K562 (cell line): Measurements from ENCODE around the gene CPEB1. TPM values are rescaled to one million over a fixed set of nuclear protein-coding genes. Genes with fewer than 3 reads are reported as not detected.

ENCODE experiments used
- MYC ChIP-seq, 2 experiments: fragments of 250-450 bp in 1 of 2; sonication (Bioruptor Pico) in 1 of 2; IDR thresholded peaks; 2 replicates each; pipeline versions ENCODE4 v1.5.1 to v1.6.1; 2012 to 2021; ENCODE audit warnings: low read depth in 2 of 2, borderline replicate concordance in 1 of 2, improper control_type of control experiment in 1 of 2, low read length in 1 of 2, mild to moderate bottlenecking in 1 of 2, moderate library complexity in 1 of 2
- NCOA2 ChIP-seq, 2 experiments: fragments of 450-650 bp; IDR thresholded peaks; 2 replicates each; pipeline ENCODE4 v1.6.1; 2018; ENCODE audit warnings: mild to moderate bottlenecking in 2 of 2, moderate library complexity in 1 of 2; ENCODE audit not compliant: partially characterized antibody in 2 of 2
- SMARCA4 ChIP-seq: fragments of 450-650 bp; IDR thresholded peaks from 2 replicates; pipeline ENCODE4 v1.6.1; 2016
- SMARCE1 ChIP-seq: fragments of 450-650 bp; IDR thresholded peaks from 2 replicates; pipeline ENCODE4 v1.7.1; 2016; ENCODE audit warnings: mild to moderate bottlenecking
- ZNF24 ChIP-seq: fragments of 450-650 bp; IDR thresholded peaks from 2 replicates; pipeline ENCODE4 v1.6.1; 2016
- ZNF318 ChIP-seq, 2 experiments: fragments of 450-650 bp; IDR thresholded peaks; 2 replicates each; pipeline ENCODE4 v1.6.1; 2016; ENCODE audit warnings: mild to moderate bottlenecking in 2 of 2, borderline replicate concordance in 1 of 2, low read depth in 1 of 2, moderate library complexity in 1 of 2
- polyA plus RNA-seq, 8 experiments: library from polyadenylated mRNA; depleted of rRNA in 4 of 8; stranded (reverse) in 5 of 8; unstranded in 3 of 8; fragments of >200 nt; fragmentation: Nextera tagmentation in 2 of 8; fragmentation: Illumina TruSeq in 1 of 8; extraction: Ambion mirVana in 2 of 8; extraction: Trizol in 1 of 8; gene quantifications; 2 replicates each; pipeline versions ENCODE4 v1.2.1 to v1.2.3, GENCODE V29; 2011 to 2014; ENCODE audit warnings: inconsistent platforms in 1 of 8, missing spikeins in 1 of 8
- total RNA-seq, 7 experiments: library from RNA; depleted of rRNA in 6 of 7; stranded (reverse); fragments of >200 nt in 6 of 7; fragmentation: Illumina TruSeq in 2 of 7; extraction: Trizol in 2 of 7; gene quantifications; 2 replicates each; pipeline versions ENCODE4 v1.2.1 to v1.2.3, GENCODE V29; 2011 to 2021; ENCODE audit warnings: low replicate concordance in 1 of 7
- TF ChIP-seq, protein P1 (sequence below): sonication (generic); formaldehyde crosslinking; IDR thresholded peaks from 2 replicates; pipeline ENCODE4 v1.8.1; 2023; ENCODE audit warnings: missing genetic modification reagents, mild to moderate bottlenecking, borderline replicate concordance

The CPEB1 gene
- total and polyA plus RNA-seq, 9 of the 15 experiments (the other 6 are each of a cell fraction or from before 2014, with no cell fraction given): 2.2 to 13.4 (median 9.7) TPM

GRCh38 chr15:82566690-82567089 lies 80.5 kb downstream of the CPEB1 start (continued):
- TF ChIP-seq ZNF318 (IDR thresholded peaks at IDR 0.05; ENCODE audit: borderline replicate concordance in 1 of 2, low read depth in 1 of 2): peak in 1 of 2 experiments; percentile 65; a peak in 2 of 4 replicates
- TF ChIP-seq ZNF24: peak; percentile 33; the same call in 1 of the 2 replicates
- no peak for TF ChIP-seq NCOA2 (IDR thresholded peaks at IDR 0.05; ENCODE audit: partially characterized antibody in 2 of 2)
- TF ChIP-seq SMARCE1: peak; percentile 22; the same call in 1 of the 2 replicates
- TF ChIP-seq, protein P1, sequence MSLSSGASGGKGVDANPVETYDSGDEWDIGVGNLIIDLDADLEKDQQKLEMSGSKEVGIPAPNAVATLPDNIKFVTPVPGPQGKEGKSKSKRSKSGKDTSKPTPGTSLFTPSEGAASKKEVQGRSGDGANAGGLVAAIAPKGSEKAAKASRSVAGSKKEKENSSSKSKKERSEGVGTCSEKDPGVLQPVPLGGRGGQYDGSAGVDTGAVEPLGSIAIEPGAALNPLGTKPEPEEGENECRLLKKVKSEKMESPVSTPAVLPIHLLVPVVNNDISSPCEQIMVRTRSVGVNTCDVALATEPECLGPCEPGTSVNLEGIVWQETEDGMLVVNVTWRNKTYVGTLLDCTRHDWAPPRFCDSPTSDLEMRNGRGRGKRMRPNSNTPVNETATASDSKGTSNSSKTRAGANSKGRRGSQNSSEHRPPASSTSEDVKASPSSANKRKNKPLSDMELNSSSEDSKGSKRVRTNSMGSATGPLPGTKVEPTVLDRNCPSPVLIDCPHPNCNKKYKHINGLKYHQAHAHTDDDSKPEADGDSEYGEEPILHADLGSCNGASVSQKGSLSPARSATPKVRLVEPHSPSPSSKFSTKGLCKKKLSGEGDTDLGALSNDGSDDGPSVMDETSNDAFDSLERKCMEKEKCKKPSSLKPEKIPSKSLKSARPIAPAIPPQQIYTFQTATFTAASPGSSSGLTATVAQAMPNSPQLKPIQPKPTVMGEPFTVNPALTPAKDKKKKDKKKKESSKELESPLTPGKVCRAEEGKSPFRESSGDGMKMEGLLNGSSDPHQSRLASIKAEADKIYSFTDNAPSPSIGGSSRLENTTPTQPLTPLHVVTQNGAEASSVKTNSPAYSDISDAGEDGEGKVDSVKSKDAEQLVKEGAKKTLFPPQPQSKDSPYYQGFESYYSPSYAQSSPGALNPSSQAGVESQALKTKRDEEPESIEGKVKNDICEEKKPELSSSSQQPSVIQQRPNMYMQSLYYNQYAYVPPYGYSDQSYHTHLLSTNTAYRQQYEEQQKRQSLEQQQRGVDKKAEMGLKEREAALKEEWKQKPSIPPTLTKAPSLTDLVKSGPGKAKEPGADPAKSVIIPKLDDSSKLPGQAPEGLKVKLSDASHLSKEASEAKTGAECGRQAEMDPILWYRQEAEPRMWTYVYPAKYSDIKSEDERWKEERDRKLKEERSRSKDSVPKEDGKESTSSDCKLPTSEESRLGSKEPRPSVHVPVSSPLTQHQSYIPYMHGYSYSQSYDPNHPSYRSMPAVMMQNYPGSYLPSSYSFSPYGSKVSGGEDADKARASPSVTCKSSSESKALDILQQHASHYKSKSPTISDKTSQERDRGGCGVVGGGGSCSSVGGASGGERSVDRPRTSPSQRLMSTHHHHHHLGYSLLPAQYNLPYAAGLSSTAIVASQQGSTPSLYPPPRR: no peak
- peak; percentile 65 for TF ChIP-seq MYC (IDR thresholded peaks at IDR 0.05; ENCODE audit: low read depth, low read length)
- no peak for TF ChIP-seq MYC (CRISPR knock-in tag; IDR thresholded peaks at IDR 0.05; ENCODE audit: borderline replicate concordance, low read depth)
- TF ChIP-seq SMARCA4: 0 out of 2 replicates have a peak, but pooled peaks have one; percentile 34
